Measurements from ENCODE around the gene DCAF7. TPM values are rescaled to one million over a fixed set of nuclear protein-coding genes. Genes with fewer than 3 reads are reported as not detected.

Gene DCAF7
- polyA plus RNA-seq, 2 donors = 9.1 to 16.0 TPM

DNA sequence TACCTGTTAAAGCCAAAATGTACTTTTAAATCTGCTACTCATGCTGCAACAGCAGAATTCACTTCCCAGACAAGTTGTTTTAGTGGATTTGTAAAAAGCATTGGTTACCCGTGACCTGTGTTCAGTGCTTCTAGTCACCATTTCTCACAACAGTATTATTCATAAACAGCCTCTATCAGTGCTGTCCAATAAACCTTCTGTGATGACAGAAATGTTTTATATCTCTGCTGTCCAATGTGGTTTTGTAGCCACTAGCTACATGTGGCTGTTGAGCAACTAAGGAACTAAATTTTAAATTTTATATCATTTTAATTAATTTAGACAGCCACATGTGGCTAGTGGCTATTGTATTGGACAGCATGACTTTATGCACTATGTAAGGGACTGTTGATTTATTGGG is 84.5 kb downstream of the DCAF7 start:
- H3K27me3 ChIP-seq (ENCODE audit: control insufficient read depth in 1 of 2, insufficient read depth in 2 of 2, low read length in 2 of 2) = no peaks in the 10 kb centered on the region
- H3K9me3 ChIP-seq (ENCODE audit: control insufficient read depth in 2 of 2, insufficient read depth in 1 of 2, low read depth in 1 of 2, low read length in 1 of 2) = no peaks in the 10 kb centered on the region
- no peak overlapping the region for H3K4me3 ChIP-seq (ENCODE audit: low read depth in 1 of 2, low read length in 2 of 2)
- H3K4me1 ChIP-seq (ENCODE audit: control insufficient read depth in 2 of 2, insufficient read depth in 2 of 2, low read length in 1 of 2) = no peaks in the 10 kb centered on the region
- 83% methylated on average over 1 of the region's 1 CpG for whole genome bisulfite sequencing, 2 donors
- peaks cover 10 to 13% of the 10 kb centered on the region in 2 donors for H3K36me3 ChIP-seq (ENCODE audit: control insufficient read depth in 2 of 2, insufficient read depth in 2 of 2, low read length in 1 of 2)
- no peak overlapping the region for H3K27ac ChIP-seq (ENCODE audit: low read depth in 2 of 2, low read length in 1 of 2)

GRCh38 chr17:63635290-63635689 is 85.0 kb downstream of the DCAF7 start:
- peaks cover 10 to 13% of the 10 kb centered on the region in 2 donors for H3K36me3 ChIP-seq (ENCODE audit: control insufficient read depth in 2 of 2, insufficient read depth in 2 of 2, low read length in 1 of 2)
- H3K27ac ChIP-seq (ENCODE audit: low read depth in 2 of 2, low read length in 1 of 2) = no peak overlapping the region

DNA sequence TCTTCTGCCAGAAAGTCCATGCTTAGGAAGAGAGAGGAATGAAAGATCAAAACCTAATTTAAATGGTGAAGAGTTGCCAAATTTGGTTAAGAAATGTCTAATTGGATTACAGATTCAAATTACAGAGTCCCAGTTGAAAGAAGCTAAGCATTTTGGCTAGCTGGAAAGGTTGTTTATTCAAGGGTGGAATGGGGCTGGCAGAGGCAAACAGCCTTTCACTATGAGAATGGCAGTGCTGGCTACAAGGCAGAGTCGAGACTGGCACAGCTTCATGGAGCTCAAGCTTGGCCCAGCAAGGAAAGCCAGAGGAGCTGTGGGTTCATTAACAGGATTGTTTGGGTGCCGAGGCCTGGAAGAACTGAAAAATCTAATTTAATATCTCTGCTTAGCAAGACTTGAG is 85.5 kb downstream of the DCAF7 start:
- 74 to 78% methylated on average over 2 of the region's 2 CpGs for WGBS, 2 donors
- peaks cover 10 to 13% of the 10 kb centered on the region in 2 donors for H3K36me3 ChIP-seq (ENCODE audit: control insufficient read depth in 2 of 2, insufficient read depth in 2 of 2, low read length in 1 of 2)
- no peak overlapping the region for H3K4me3 ChIP-seq (ENCODE audit: low read depth in 1 of 2, low read length in 2 of 2)
- H3K9me3 ChIP-seq (ENCODE audit: control insufficient read depth in 2 of 2, insufficient read depth in 1 of 2, low read depth in 1 of 2, low read length in 1 of 2) = no peaks in the 10 kb centered on the region
- H3K27ac ChIP-seq (ENCODE audit: low read depth in 2 of 2, low read length in 1 of 2) = no peak overlapping the region
- no peaks in the 10 kb centered on the region for H3K4me1 ChIP-seq (ENCODE audit: control insufficient read depth in 2 of 2, insufficient read depth in 2 of 2, low read length in 1 of 2)
- H3K27me3 ChIP-seq (ENCODE audit: control insufficient read depth in 1 of 2, insufficient read depth in 2 of 2, low read length in 2 of 2) = no peaks in the 10 kb centered on the region

More at GRCh38 chr17:63635290-63635689, 85.0 kb downstream of the DCAF7 start:
- Histone ChIP-seq H3K4me1 (ENCODE audit: control insufficient read depth in 2 of 2, insufficient read depth in 2 of 2, low read length in 1 of 2) (no peaks in the 10 kb centered on the region), H3K27me3 (ENCODE audit: control insufficient read depth in 1 of 2, insufficient read depth in 2 of 2, low read length in 2 of 2) (no peaks in the 10 kb centered on the region), H3K9me3 (ENCODE audit: control insufficient read depth in 2 of 2, insufficient read depth in 1 of 2, low read depth in 1 of 2, low read length in 1 of 2) (no peaks in the 10 kb centered on the region), H3K4me3 (ENCODE audit: low read depth in 1 of 2, low read length in 2 of 2) (no peak overlapping the region)
- 83 to 88% methylated on average over 2 of the region's 2 CpGs for whole genome bisulfite sequencing, 2 donors

- H3K4me1 ChIP-seq (ENCODE audit: control insufficient read depth in 2 of 2, insufficient read depth in 2 of 2, low read length in 1 of 2) = no peaks in the 10 kb centered on the region
Measured at GRCh38 chr17:63639125-63639524, 88.8 kb downstream of the DCAF7 start.

DNA sequence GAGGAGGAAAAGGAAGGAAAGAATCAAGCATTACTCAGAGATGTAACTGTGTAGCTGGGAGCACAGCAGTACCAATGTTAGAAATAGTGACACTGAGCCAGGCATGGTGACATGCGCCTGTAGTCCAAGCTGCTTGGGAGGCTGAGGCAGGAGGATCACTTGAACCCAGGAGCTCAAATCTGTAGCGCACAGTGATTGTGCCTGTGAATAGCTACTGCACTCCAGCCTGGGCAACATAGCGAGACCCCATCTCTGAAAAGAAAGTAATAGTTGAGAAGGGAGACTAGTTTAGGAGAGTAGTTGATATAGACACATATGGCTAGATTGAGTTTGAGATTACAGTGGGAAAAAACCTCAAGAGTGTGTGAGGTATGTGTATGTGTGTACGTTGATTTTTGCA is 89.8 kb downstream of the DCAF7 start:
- H3K27me3 ChIP-seq (ENCODE audit: control insufficient read depth in 1 of 2, insufficient read depth in 2 of 2, low read length in 2 of 2) = no peaks in the 10 kb centered on the region
- H3K9me3 ChIP-seq (ENCODE audit: control insufficient read depth in 2 of 2, insufficient read depth in 1 of 2, low read depth in 1 of 2, low read length in 1 of 2) = no peaks in the 10 kb centered on the region
- H3K27ac ChIP-seq (ENCODE audit: low read depth in 2 of 2, low read length in 1 of 2) = no peak overlapping the region
- peaks cover 10 to 11% of the 10 kb centered on the region in 2 donors for H3K36me3 ChIP-seq (ENCODE audit: control insufficient read depth in 2 of 2, insufficient read depth in 2 of 2, low read length in 1 of 2)
- H3K4me3 ChIP-seq (ENCODE audit: low read depth in 1 of 2, low read length in 2 of 2) = no peak overlapping the region
- WGBS, 2 donors = 94 to 99% methylated on average over 4 of the region's 4 CpGs
- H3K4me1 ChIP-seq (ENCODE audit: control insufficient read depth in 2 of 2, insufficient read depth in 2 of 2, low read length in 1 of 2) = no peaks in the 10 kb centered on the region

More at GRCh38 chr17:63639125-63639524, 88.8 kb downstream of the DCAF7 start:
- no peak overlapping the region for H3K27ac ChIP-seq (ENCODE audit: low read depth in 2 of 2, low read length in 1 of 2)
- H3K36me3 ChIP-seq (ENCODE audit: control insufficient read depth in 2 of 2, insufficient read depth in 2 of 2, low read length in 1 of 2) = peaks cover 10 to 11% of the 10 kb centered on the region in 2 donors
- WGBS, 2 donors = 42 to 50% methylated on average over 1 of the region's 1 CpG
- H3K9me3 ChIP-seq (ENCODE audit: control insufficient read depth in 2 of 2, insufficient read depth in 1 of 2, low read depth in 1 of 2, low read length in 1 of 2) = no peaks in the 10 kb centered on the region
- H3K4me3 ChIP-seq (ENCODE audit: low read depth in 1 of 2, low read length in 2 of 2) = no peak overlapping the region
- no peaks in the 10 kb centered on the region for H3K27me3 ChIP-seq (ENCODE audit: control insufficient read depth in 1 of 2, insufficient read depth in 2 of 2, low read length in 2 of 2)

GRCh38 chr17:63641692-63642448 is 91.6 kb downstream of the DCAF7 start:
- no peaks in the 10 kb centered on the region for H3K4me1 ChIP-seq (ENCODE audit: control insufficient read depth in 2 of 2, insufficient read depth in 2 of 2, low read length in 1 of 2)

More at GRCh38 chr17:63641692-63642448, 91.6 kb downstream of the DCAF7 start:
- no peaks in the 10 kb centered on the region for H3K27me3 ChIP-seq (ENCODE audit: control insufficient read depth in 1 of 2, insufficient read depth in 2 of 2, low read length in 2 of 2)
- H3K4me3 ChIP-seq (ENCODE audit: low read depth in 1 of 2, low read length in 2 of 2) = no peak overlapping the region
- WGBS, 2 donors = 85 to 90% methylated on average over 4 of the region's 4 CpGs
- H3K36me3 ChIP-seq (ENCODE audit: control insufficient read depth in 2 of 2, insufficient read depth in 2 of 2, low read length in 1 of 2) = peaks cover 5 to 6% of the 10 kb centered on the region in 2 donors
- H3K27ac ChIP-seq (ENCODE audit: low read depth in 2 of 2, low read length in 1 of 2) = no peak overlapping the region
- H3K9me3 ChIP-seq (ENCODE audit: control insufficient read depth in 2 of 2, insufficient read depth in 1 of 2, low read depth in 1 of 2, low read length in 1 of 2) = no peaks in the 10 kb centered on the region

Other genes with a start within 250 kb of the DCAF7 start
- 10 to 100 TPM; 35.0 to 45.6 TPM for gene CYB561, start 104.2 kb upstream of the DCAF7 start, polyA plus RNA-seq
- gene ACE, start 73.4 kb upstream of the DCAF7 start, polyA plus RNA-seq = 1 to 10 TPM; 1.2 to 1.9 TPM
- under 1 TPM in 1 of 2 donors, not detected in 1; 0.04 TPM for gene KCNH6, start 27.1 kb upstream of the DCAF7 start, polyA plus RNA-seq
- 10 to 100 TPM in 1 of 2 donors, 1 to 10 TPM in 1; 8.5 to 17.2 TPM for gene TACO1, start 50.4 kb downstream of the DCAF7 start, polyA plus RNA-seq
- 10 to 100 TPM; 10.5 to 12.1 TPM for gene MAP3K3, start 71.9 kb downstream of the DCAF7 start, polyA plus RNA-seq
- 1 to 10 TPM; 4.6 to 6.3 TPM for gene LIMD2, start 149.6 kb downstream of the DCAF7 start, polyA plus RNA-seq
- 10 to 100 TPM; 15.5 to 17.2 TPM for gene STRADA, start 191.3 kb downstream of the DCAF7 start, polyA plus RNA-seq
- 10 to 100 TPM; 16.3 to 36.4 TPM for gene CCDC47, start 223.1 kb downstream of the DCAF7 start, polyA plus RNA-seq
- 10 to 100 TPM; 48.7 to 69.6 TPM for gene DDX42, start 223.7 kb downstream of the DCAF7 start, polyA plus RNA-seq

Data from esophagus (tissue), 2 donors.